C4-2B (cell line): ENCODE data around the gene NFATC2.

Experiments
- H3K27ac ChIP-seq: fragments of 450-650 bp; 2 replicates; pipeline ENCODE4 v1.5.1; 2017
- ZFX ChIP-seq: fragments of 450-650 bp; IDR thresholded peaks from 2 replicates; pipeline ENCODE4 v1.6.1; 2017
- TF ChIP-seq, protein P1 (sequence below): fragments of 450-650 bp; conservative IDR thresholded peaks from 2 replicates; pipeline ENCODE4 v1.5.1; 2017; ENCODE audit warnings: mild to moderate bottlenecking

NFATC2 gene

GRCh38 chr20:51413857-51414256, 128.7 kb downstream of the NFATC2 start:
- no peak for TF ChIP-seq ZFX
- TF ChIP-seq, protein P1, sequence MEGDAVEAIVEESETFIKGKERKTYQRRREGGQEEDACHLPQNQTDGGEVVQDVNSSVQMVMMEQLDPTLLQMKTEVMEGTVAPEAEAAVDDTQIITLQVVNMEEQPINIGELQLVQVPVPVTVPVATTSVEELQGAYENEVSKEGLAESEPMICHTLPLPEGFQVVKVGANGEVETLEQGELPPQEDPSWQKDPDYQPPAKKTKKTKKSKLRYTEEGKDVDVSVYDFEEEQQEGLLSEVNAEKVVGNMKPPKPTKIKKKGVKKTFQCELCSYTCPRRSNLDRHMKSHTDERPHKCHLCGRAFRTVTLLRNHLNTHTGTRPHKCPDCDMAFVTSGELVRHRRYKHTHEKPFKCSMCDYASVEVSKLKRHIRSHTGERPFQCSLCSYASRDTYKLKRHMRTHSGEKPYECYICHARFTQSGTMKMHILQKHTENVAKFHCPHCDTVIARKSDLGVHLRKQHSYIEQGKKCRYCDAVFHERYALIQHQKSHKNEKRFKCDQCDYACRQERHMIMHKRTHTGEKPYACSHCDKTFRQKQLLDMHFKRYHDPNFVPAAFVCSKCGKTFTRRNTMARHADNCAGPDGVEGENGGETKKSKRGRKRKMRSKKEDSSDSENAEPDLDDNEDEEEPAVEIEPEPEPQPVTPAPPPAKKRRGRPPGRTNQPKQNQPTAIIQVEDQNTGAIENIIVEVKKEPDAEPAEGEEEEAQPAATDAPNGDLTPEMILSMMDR, result no peak
- H3K27ac ChIP-seq, result no peak overlapping the region

DNA sequence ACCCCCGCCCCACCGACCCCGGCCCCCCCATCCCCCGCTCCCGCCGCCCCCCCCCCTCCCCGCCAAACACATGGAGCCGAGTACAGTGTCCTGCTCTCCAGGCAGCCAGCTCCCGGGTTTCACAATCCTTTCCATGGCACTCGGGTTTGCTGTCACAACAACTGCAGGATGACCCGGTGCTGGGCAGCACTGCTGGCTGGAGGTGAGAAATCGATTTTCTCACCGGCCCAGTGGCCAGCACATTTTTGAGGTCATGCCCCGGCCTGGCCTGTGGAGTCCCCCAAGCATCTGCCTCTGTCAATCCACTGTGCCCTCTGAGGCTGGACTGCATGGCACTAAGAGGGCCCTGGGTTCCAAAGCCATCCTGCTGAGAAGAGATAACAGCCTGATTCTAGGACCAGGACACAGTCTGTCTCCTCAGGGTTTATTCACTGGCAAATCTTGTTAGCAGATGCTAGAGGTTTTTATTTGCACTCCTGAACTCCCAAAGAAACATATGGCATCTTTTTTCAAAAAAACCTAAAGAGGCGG, 129.5 kb downstream of the NFATC2 start:
- no peak overlapping the region for H3K27ac ChIP-seq
- TF ChIP-seq ZFX, result no peak
- TF ChIP-seq, protein P1, result no peak

DNA sequence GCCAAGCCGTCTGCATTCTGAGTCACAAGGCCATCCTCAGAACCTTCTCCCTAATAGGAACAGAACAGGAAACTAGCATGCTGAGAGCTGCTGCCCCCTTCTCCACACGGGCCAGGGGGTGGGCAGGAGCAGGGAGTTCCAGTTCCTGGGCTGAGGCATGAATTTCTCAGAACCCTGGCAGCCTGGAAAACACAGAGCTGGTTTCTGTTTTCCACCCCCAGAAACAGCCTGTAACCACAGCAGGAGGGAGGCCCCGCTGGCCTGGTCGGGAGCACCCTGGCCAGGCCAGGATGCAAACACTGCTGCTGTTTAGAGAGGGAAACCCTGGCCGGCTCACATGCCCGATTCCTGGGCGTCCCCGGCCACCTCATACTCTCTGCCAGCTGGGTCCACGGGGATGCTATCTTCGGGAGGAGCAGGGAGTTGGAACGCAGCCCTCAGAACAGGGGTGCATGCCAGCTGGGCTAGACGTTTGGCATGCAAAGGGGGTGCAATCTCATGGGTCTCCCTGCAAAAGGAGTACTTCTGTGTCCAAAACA, 130.1 kb downstream of the NFATC2 start:
- no peak overlapping the region for H3K27ac ChIP-seq

DNA sequence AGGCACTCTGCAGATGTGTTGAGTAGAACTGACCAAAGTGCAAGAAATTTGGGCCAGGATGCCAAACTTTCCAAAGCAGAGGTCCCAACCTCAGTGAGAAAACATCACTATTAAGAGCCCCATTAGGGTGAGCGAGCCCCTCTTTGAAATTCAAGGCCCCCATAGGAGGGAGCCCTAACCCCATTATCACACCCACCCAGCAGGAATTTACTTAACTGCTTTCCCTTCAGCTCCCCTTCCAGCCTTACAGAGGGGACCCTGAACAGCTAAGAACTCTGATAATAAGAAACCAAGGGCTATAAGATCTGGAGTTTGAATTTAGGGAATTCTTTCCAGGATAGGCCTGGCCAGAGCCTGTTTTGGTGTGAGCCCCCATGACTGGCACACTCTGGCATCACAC, 130.6 kb downstream of the NFATC2 start:
- no peak overlapping the region for H3K27ac ChIP-seq
- TF ChIP-seq, protein P1, result no peak
- TF ChIP-seq ZFX, result no peak

More for the DNA sequence above, 130.1 kb downstream of the NFATC2 start:
- TF ChIP-seq, protein P1, result no peak
- no peak for TF ChIP-seq ZFX

- H3K27ac ChIP-seq, result no peak overlapping the region
- TF ChIP-seq ZFX, result no peak
- TF ChIP-seq, protein P1, result no peak
Measured at GRCh38 chr20:51410586-51411325, 131.8 kb downstream of the NFATC2 start.

- TF ChIP-seq ZFX, result no peak
- TF ChIP-seq, protein P1, result no peak
- no peak overlapping the region for H3K27ac ChIP-seq
Measured at GRCh38 chr20:51409192-51409880, 133.2 kb downstream of the NFATC2 start.
